HG02884 (cell line): Measurements from ENCODE around the gene COP1.
"Not testable (repeated sequence)": the region's sequence is repeated elsewhere in the genome, so short reads cannot be mapped to it uniquely, and the experiment has no call there.

Experiments
- ATAC-seq: cut with Tn5 transposase; IDR thresholded peaks from one replicate; pipeline ENCODE4 v1.9.1; 2021; ENCODE audit warnings: mild to moderate bottlenecking, moderate library complexity; ENCODE audit not compliant: unreplicated experiment

Gene COP1

DNA sequence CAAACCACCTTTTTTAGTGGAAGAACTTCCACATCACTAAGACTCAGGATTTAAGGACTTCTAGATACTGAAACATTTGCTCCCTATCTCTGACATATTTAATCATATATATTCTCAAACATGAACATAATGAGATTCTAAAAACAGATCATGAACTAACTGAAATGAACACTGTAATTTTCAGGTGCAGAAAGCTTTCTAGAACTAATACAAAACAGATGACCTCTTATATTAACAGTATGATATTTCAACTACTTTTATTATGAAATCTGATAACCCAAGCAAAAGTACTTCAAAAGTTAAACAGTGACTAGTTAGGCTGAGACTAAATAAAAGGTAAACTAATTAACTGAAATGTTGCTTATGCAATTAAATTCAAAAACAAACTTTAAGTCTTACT lies 157.5 kb downstream of the COP1 start:
- no peak for ATAC-seq

DNA sequence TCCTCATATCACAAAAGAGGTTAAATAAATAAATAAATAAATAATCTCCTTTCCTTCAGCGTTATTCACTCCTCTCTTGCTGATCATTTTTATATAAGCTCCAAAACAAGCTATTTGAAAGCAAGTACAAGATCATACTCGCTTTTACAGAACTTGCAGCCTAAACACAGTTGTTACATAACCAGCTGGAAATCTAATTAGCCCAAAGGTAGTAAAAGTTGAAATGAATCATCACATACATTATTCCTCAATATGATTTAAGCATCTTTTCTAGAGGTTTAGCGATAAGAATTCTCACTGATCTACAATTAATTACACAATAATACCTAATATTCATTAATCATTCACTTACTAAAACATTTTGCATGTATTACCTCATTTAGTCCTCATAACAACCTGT lies 160.2 kb downstream of the COP1 start:
- no peak for ATAC-seq

DNA sequence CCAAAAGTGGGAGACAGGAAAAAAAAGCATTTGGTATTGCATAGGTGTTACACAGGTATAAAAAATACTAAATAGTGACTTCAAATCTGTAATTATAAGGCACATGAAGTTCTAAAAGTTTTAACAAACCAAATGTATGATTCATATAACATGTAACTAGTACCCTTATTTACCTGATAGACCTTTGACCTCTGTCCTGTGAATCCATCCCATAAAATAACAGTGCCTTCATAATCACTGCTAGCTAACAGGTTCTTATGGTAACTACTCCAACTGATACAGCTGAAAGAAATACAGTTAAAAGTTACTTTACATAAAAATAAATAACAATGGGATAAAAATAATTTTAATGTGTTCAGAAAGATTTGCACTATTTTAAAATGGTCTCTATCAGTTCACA lies 163.5 kb downstream of the COP1 start:
- ATAC-seq = no peak

DNA sequence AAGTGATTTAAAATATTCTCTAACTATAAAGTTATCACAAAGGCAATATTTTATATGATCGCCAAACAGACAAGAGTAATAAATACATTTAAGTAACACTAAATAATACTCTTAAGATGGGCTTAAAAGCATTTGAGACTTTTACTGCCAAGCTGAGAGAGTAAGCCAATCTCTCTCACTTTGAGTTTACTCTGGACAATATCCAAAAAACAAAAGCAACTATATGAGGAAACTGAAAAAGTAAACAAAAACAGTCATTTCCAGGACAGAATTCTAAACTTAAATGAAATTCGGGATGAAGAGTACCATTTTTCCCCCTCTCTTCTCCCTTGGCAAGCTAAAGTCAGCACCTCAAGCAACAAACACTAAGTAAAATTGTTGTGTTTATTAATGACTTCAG lies 173.2 kb downstream of the COP1 start:
- ATAC-seq = no peak

DNA sequence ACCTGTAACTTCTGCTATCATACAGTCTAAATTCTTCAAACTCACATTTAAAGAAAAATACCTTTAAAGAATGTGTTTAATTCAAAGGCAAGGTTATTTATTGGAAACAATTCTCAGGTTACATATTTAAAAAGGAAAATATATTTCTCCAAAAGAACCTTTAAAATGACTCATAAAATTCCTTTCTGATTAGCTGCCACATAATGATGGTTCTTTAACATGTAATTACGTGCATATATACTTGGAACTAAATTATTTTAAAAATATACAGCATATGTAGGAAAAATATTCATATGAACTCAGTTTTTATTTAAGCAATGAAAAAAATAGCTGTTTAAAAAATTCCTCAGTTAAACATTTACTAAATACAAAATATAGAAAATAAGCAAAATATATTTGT lies 173.6 kb downstream of the COP1 start:
- no peak for ATAC-seq

DNA sequence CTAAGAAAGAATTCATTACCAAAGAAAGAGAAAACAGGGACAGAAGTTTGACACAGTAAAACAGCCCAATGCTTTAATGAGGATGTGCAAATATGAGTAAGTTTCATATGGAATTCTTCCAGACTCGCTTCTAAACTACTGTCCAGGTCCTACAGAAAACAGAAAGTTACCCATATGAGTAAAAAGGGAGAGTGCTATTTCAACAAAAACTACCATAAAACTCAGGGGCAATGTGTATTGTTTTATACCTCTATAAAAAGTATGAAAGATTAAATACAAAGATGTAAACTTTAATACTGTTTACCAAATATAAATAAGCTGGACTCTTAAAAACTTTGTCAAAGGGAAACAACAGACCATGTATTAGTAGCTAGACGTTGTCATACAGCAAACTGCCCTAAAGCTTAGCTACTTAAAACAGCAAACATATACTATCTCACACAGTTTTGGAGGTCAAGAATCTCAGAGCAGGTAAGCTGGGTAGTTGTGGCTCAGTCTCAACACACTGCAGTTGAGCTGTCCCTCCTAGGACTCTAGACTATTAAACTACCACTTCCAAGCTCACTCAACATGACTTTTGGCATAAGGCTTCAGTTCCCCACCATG lies 174.9 kb downstream of the COP1 start:
- no peak for ATAC-seq

DNA sequence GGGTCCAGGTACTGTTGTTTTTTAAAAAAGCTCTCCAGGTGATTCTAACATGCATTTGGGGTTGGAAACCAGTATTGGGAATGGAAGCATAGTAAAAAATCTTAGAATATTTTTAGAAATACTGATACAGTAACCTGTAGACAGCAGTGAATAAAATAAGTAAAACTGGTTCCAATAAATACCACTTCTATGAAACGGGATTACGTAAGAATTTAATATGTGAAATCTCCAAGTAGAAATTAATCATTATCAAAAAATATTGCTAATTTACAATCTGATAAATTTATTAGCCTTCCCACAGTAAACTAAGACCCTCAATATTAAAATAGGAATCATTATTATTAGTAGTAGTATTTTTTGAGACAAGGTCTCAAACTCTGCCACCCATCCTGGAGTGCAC lies 177.5 kb downstream of the COP1 start:
- no peak for ATAC-seq

DNA sequence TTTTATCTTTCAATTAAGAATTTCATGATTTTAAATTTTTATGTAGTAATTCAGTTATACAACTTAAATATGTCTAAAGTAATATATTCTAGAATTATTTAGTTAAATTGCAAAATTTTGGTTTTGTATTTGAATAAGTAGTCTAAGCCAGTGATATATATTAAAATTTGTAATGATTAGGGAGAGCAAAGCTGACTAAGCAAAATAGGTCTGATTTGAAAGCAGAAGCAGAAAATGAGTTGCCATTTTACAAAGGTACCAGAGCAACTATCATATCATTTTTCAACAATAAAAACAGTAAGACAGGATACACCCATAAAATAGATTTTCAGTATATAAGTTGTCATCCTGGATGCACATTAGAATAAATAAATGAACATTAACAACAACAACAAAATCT lies 177.9 kb downstream of the COP1 start:
- ATAC-seq = no peak

DNA sequence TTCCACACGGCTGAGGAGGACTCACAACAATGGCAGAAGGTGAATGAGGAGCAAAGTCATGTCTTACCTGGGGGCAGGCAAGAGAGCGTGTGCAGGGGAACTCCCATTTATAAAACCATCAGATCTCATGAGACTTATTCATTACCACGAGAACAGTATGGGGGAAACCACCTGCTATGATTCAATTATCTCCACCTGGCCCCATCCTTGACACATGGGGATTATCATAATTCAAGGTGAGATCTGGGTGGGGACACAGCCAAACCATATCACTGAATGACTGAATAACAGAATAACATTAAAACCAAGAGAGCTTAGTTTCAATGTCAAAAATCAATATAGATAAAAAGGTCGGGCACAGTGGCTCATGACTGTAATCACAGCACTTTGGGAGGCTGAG lies 179.2 kb downstream of the COP1 start:
- not testable (repeated sequence) for ATAC-seq

DNA sequence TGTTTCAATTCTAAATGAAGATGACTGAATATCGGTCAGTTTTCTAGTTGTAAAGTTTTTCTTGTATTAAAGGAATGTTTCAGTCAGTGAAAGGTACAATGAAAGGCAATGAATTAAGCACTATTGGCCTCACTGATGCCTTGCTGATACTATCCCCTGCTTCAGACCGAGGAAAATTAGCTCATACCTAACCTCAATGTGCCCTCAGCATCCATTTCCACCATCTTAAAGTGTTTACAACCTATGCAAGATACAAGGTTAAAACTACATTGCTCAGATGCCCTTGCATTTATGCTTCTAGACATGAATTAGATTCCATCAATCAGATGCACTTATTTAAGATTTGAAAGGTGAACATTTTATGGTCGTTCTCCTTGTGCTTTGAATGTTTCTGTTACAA lies 184.5 kb downstream of the COP1 start:
- no peak for ATAC-seq

DNA sequence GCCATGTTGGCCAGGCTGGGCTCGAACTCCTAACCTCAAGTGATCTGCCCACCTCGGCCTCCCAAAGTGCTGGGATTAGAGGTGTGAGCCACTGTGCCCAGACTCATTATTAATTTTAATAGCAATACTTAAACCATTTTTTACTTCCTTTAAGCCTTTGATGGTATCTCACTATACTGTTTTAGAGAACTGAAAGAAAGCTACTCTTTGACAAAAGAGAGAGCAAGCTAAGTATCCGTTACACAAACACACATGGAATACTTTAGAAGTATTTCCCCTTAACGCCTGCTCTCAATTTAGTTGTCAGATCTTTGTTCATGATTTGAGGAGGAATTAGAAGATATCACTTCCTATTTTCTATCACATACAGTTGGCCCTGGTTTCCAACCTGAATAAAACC lies 189.4 kb downstream of the COP1 start:
- peak; percentile 60 for ATAC-seq

DNA sequence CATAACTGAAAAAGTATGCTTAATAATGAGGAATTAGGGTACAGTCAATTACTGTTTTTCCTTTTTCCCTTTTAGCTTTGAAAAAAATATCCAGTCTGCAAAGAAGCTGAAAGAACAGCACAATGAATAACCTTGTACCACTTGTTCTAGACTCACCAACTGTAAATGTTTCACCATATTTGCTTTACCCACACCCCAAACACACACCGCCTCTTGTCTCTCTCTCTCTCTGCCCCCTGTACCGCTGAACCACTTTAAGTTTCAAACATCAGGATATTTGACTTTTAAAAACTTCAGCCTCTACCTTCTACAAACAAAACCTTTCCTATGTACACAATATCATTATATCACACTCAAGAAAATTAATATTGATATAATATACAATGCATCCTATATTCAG lies 197.1 kb downstream of the COP1 start:
- no peak for ATAC-seq

DNA sequence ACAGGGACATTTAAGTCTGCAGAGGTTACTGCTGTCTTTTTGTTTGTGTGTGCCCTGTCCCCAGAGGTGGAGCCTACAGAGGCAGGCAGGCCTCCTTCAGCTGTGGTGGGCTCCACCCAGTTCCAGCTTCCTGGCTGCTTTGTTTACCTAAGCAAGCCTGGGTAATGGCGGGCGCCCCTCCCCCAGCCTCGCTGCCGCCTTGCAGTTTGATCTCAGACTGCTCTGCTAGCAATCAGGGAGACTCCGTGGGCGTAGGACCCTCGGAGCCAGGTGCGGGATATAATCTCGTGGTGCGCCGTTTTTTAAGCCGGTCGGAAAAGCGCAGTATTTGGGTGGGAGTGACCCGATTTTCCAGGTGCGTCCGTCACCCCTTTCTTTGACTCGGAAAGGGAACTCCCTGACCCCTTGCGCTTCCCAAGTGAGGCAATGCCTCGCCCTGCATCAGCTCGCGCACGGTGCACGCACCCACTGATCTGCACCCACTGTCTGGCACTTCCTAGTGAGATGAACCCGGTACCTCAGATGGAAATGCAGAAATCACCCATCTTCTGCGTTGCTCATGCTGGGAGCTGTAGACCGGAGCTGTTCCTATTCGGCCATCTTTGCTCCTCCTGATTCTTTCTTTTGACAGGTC lies 199.2 kb downstream of the COP1 start:
- not testable (repeated sequence) for ATAC-seq

DNA sequence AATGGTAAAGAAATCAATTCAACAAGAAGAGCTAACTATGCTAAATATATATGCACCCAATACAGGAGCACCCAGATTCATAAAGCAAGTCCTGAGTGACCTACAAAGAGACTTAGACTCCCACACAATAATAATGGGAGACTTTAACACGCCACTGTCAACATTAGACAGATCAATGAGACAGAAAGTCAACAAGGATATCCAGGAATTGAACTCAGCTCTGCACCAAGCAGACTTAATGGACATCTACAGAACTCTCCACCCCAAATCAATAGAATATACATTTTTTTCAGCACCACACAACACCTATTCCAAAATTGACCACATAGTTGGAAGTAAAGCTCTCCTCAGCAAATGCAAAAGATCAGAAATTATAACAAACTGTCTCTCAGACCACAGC lies 212.4 kb downstream of the COP1 start:
- not testable (repeated sequence) for ATAC-seq

DNA sequence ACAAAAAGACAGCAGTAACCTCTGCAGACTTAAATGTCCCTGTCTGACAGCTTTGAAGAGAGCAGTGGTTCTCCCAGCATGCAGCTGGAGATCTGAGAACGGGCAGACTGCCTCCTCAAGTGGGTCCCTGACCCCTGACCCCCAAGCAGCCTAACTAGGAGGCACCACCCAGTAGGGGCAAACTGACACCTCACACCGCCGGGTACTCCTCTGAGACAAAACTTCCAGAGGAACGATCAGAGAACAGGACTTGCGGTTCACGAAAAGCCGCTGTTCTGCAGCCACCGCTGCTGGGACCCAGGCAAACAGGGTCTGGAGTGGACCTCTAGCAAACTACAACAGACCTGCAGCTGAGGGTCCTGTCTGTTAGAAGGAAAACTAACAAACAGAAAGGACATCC lies 214.3 kb downstream of the COP1 start:
- not testable (repeated sequence) for ATAC-seq

DNA sequence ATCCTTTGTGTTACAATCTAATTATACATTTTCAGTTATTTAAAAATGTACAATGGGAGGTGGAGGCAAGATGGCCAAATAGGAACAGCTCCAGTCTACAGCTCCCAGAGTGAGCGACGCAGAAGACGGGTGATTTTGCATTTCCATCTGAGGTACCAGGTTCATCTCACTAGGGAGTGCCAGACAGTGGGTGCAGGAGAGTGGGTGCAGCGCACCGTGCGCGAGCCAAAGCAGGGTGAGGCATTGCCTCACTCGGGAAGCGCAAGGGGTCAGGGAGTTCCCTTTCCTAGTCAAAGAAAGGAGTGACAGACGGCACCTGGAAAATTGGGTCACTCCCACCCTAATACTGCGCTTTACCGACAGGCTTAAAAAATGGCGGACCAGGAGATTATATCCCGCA lies 214.9 kb downstream of the COP1 start:
- not testable (repeated sequence) for ATAC-seq

DNA sequence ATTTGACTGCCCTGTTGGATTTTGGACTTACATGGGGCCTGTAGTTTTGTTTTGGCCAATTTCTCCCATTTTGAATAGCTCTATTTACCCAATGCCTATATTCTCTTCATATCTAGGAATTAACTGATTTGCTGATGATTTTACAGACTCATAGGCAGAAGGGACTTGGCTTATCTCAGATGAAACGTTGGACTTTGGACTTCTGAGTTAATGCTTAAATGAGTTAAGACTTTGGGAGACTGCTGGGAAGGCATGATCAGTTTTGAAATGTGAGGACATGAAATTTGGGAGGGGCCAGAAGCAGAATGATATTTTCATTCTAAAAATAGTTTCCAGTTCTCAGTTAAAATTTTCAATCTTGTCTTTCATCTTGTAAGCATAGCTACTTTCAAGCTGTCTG lies 222.3 kb downstream of the COP1 start:
- ATAC-seq = no peak

DNA sequence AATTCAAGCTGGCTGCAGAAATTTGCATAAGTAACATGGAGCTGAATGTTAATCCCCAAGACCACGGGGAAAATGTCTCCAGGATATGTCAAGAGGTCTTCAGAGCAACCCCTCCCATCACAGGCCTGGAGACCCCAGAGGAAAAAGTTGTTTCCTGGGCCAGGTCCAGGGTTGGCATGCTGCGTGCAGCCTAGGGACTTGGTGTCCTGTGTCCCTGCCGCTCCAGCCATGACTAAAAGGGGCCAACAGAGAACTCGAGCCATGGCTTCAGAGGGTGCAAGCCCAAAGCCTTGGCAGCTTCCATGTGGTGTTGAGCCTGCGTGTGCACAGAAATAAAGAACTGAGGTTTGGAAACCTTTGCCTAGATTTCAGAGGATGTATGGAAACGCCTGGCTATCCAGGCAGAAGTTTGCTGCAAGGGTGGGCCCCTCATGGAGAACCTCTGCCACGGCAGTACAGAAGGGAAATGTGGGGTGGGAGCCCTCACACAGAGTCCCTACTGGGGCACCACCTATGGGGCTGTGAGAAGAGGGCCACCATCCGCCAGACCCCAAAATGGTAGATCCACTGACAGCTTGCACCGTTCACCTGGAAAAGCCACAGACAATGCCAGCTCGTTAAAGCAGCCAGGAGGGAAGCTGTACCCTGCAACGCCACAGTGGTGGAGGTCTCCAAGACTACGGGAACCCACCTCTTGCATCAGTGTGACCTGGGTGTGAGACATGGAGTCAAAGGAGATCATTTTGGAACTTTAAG lies 222.9 kb downstream of the COP1 start:
- ATAC-seq = no peak

DNA sequence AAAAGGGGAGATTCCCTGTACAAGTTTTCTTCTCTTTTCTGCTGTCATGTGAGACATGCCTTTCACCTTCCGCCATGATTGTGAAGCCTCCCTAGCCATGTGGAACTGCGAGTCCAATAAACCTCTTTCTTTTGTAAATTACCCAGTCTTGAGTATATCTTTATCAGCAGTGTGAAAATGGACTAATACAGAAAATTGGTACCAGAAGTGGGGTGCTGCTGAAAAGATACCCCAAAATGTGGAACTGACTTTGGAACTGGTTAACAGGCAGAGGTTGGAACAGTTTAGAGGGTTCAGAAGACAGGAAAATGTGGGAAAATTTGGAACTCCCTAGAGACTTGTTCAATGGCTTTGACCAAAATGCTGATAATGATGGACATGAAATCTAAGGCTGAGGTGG lies 223.7 kb downstream of the COP1 start:
- ATAC-seq = not testable (repeated sequence)

DNA sequence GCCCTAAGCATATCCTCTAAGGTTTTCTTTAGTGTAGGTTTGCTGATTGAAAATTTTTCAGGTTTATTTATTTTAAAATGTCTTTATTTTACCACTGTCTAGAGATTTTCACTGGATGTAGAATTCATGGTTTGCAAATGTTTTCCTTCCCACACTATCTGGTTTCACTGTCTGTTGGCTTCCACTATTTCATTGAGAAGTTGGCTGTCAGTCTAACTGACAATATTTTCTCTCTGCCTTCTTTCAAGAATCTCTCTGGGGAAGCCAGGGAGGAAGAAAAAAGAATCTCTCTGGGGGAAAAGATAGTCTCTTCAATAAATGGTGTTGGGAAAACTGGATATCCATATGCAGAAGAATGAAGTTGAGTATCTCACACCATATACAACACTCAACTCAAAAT lies 226.0 kb downstream of the COP1 start:
- no peak for ATAC-seq

DNA sequence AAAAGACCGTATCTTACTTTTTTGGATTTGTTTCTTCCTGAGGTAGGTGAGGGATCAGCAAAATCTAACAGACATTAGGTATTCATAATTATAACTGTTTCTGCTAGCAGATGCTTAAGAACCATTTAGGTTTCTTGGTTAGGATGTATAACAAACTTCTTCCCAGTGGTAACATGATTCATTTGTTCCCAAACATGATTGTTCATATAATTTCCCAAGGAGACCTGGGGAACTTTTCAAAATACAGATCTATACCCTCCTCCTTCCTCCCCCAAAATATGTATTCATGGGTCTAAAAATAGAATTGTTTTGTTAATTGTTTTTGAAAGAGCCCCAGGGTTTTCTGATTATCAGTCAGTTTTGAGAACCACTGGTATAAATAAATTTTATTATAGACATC lies 228.2 kb downstream of the COP1 start:
- no peak for ATAC-seq

DNA sequence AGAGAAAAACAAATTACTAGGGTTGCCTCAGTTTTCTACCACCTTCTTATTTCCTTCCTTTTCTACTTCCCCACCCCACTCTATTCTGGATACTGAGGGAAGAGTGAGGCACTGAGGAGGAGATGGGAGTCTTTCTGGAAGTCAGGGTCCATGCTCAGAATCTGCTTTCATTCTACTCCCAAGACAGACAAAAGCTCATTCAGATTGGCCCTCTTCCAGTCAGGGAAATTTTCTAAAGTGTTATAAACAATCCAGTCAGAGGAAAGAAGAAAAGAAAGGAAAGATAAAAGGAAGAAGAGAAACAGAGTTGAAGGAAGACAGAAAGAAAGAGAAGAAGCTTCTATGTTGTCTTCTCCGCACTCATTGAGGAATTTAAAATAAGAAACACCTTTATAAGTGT lies 228.6 kb downstream of the COP1 start:
- no peak for ATAC-seq
